ENCODE data around the gene HELZ2. TPM values are rescaled to one million over a fixed set of nuclear protein-coding genes. Genes with fewer than 3 reads are reported as not detected.

HELZ2 gene
- total RNA-seq, 2 donors from 2014 or later: 12.1 to 36.0 TPM

Other genes with a start within 250 kb of the HELZ2 start
- gene CHRNA4, start 212.9 kb downstream of the HELZ2 start, total RNA-seq: under 1 TPM; 0.06 to 0.31 TPM
- gene KCNQ2, start 101.6 kb downstream of the HELZ2 start, total RNA-seq: 1 to 10 TPM in 1 of 2 donors, under 1 TPM in 1; 0.91 to 2.0 TPM
- gene EEF1A2, start 75.2 kb downstream of the HELZ2 start, total RNA-seq: 100 to 1,000 TPM; 656 to 679 TPM
- 100 to 1,000 TPM; 215 to 241 TPM for gene PPDPF, start 53.5 kb downstream of the HELZ2 start, total RNA-seq
- under 1 TPM in 1 of 2 donors, not detected in 1; 0.29 TPM for gene PTK6, start 36.9 kb downstream of the HELZ2 start, total RNA-seq
- gene SRMS, start 26.5 kb downstream of the HELZ2 start, total RNA-seq: not detected
- under 1 TPM in 1 of 2 donors, not detected in 1; 0.08 TPM for gene FNDC11, start 20.1 kb downstream of the HELZ2 start, total RNA-seq
- gene GMEB2, start 52.9 kb upstream of the HELZ2 start, total RNA-seq: 1 to 10 TPM; 5.7 to 7.9 TPM
- gene STMN3, start 79.2 kb upstream of the HELZ2 start, total RNA-seq: 1 to 10 TPM; 6.9 to 8.4 TPM
- gene RTEL1, start 84.1 kb upstream of the HELZ2 start, total RNA-seq: 10 to 100 TPM; 13.5 to 17.3 TPM
- 10 to 100 TPM in 1 of 2 donors, 1 to 10 TPM in 1; 1.4 to 10.1 TPM for gene TNFRSF6B, start 122.4 kb upstream of the HELZ2 start, total RNA-seq
- gene ARFRP1, start 133.7 kb upstream of the HELZ2 start, total RNA-seq: 10 to 100 TPM; 36.8 to 44.9 TPM
- gene ZGPAT, start 133.8 kb upstream of the HELZ2 start, total RNA-seq: 10 to 100 TPM; 16.4 to 18.6 TPM
- 1 to 10 TPM; 3.6 to 3.7 TPM for gene LIME1, start 162.4 kb upstream of the HELZ2 start, total RNA-seq
- 10 to 100 TPM; 47.9 to 71.0 TPM for gene SLC2A4RG, start 165.5 kb upstream of the HELZ2 start, total RNA-seq

Measured in left cardiac atrium (tissue), 2 donors.